ENCODE measurements around the gene CMC1.
"Not testable (repeated sequence)": the region's sequence is repeated elsewhere in the genome, so short reads cannot be mapped to it uniquely, and the experiment has no call there.

CMC1 gene

GRCh38 chr3:28243424-28244106 is 2.1 kb downstream of the CMC1 start:
- no peak for DNase-seq (ENCODE audit: low read depth in 1 of 2, low spot score in 1 of 2)

GRCh38 chr3:28244491-28244890 is 3.1 kb downstream of the CMC1 start:
- no peak for DNase-seq (ENCODE audit: low read depth in 1 of 2, low spot score in 1 of 2)

- no peak for DNase-seq (ENCODE audit: low read depth in 1 of 2, low spot score in 1 of 2)
Measured at GRCh38 chr3:28247286-28247685, 5.9 kb downstream of the CMC1 start.

GRCh38 chr3:28250999-28251398 is 9.6 kb downstream of the CMC1 start:
- no peak for DNase-seq (ENCODE audit: low read depth in 1 of 2, low spot score in 1 of 2)

GRCh38 chr3:28252001-28252431 is 10.6 kb downstream of the CMC1 start:
- no peak for DNase-seq (ENCODE audit: low read depth in 1 of 2, low spot score in 1 of 2)

GRCh38 chr3:28253040-28253715 is 11.8 kb downstream of the CMC1 start:
- DNase-seq (ENCODE audit: low read depth in 1 of 2, low spot score in 1 of 2) = no peak

GRCh38 chr3:28262001-28262400 is 20.6 kb downstream of the CMC1 start:
- DNase-seq (ENCODE audit: low read depth in 1 of 2, low spot score in 1 of 2) = no peak

- no peak for DNase-seq (ENCODE audit: low read depth in 1 of 2, low spot score in 1 of 2)
Measured at GRCh38 chr3:28265641-28266040, 24.2 kb downstream of the CMC1 start.

GRCh38 chr3:28267984-28268849 is 26.8 kb downstream of the CMC1 start:
- no peak for DNase-seq (ENCODE audit: low read depth in 1 of 2, low spot score in 1 of 2)

- DNase-seq (ENCODE audit: low read depth in 1 of 2, low spot score in 1 of 2) = no peak
Measured at GRCh38 chr3:28268989-28269388, 27.6 kb downstream of the CMC1 start.

GRCh38 chr3:28269884-28270283 is 28.5 kb downstream of the CMC1 start:
- not testable (repeated sequence) for DNase-seq (ENCODE audit: low read depth in 1 of 2, low spot score in 1 of 2)

GRCh38 chr3:28273837-28274236 is 32.4 kb downstream of the CMC1 start:
- DNase-seq (ENCODE audit: low read depth in 1 of 2, low spot score in 1 of 2) = no peak

GRCh38 chr3:28278918-28279317 is 37.5 kb downstream of the CMC1 start:
- DNase-seq (ENCODE audit: low read depth in 1 of 2, low spot score in 1 of 2) = no peak

GRCh38 chr3:28279770-28280169 is 38.4 kb downstream of the CMC1 start:
- DNase-seq (ENCODE audit: low read depth in 1 of 2, low spot score in 1 of 2) = no peak

GRCh38 chr3:28280781-28281180 is 39.4 kb downstream of the CMC1 start:
- DNase-seq (ENCODE audit: low read depth in 1 of 2, low spot score in 1 of 2) = no peak

GRCh38 chr3:28286595-28286994 is 45.2 kb downstream of the CMC1 start:
- DNase-seq (ENCODE audit: low read depth in 1 of 2, low spot score in 1 of 2) = no peak

- no peak for DNase-seq (ENCODE audit: low read depth in 1 of 2, low spot score in 1 of 2)
Measured at GRCh38 chr3:28287046-28287445, 45.6 kb downstream of the CMC1 start.

GRCh38 chr3:28290863-28291300 is 49.5 kb downstream of the CMC1 start:
- DNase-seq (ENCODE audit: low read depth in 1 of 2, low spot score in 1 of 2) = no peak

GRCh38 chr3:28291577-28291976 is 50.2 kb downstream of the CMC1 start:
- DNase-seq (ENCODE audit: low read depth in 1 of 2, low spot score in 1 of 2) = no peak

- DNase-seq (ENCODE audit: low read depth in 1 of 2, low spot score in 1 of 2) = no peak
Measured at GRCh38 chr3:28292622-28293021, 51.2 kb downstream of the CMC1 start.

- no peak for DNase-seq (ENCODE audit: low read depth in 1 of 2, low spot score in 1 of 2)
Measured at GRCh38 chr3:28294667-28295413, 53.4 kb downstream of the CMC1 start.

Measured in activated CD4-positive, alpha-beta T cell treated with anti-CD3 and anti-CD28 coated beads, Interleukin-2, amount 50 U/mL, for 24 hours (primary cell).